ENCODE measurements around the gene PSME2.

The PSME2 gene

GRCh38 chr14:24150993-24151392 lies 4.6 kb upstream of the PSME2 start:
- DNase-seq: no peak

DNA sequence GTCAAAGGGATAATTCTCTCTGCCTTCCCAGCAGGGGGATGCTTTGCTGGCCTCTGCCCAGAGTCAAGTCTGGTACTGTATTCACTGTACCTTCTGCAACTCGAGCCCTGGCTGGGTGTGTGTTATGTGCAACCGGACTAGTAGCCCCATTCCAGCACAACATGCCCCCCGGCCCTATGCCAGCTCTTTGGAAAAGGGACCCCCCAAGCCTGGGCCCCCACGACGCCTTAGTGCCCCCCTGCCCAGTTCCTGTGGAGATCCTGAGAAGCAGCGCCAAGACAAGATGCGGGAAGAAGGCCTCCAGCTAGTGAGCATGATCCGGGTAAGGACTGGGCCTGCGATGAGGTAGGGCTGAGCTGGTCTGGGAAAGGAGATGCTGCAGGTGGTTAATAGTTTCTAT lies 4.2 kb upstream of the PSME2 start:
- DNase-seq: no peak

GRCh38 chr14:24150061-24150460 lies 3.7 kb upstream of the PSME2 start:
- DNase-seq: no peak

DNA sequence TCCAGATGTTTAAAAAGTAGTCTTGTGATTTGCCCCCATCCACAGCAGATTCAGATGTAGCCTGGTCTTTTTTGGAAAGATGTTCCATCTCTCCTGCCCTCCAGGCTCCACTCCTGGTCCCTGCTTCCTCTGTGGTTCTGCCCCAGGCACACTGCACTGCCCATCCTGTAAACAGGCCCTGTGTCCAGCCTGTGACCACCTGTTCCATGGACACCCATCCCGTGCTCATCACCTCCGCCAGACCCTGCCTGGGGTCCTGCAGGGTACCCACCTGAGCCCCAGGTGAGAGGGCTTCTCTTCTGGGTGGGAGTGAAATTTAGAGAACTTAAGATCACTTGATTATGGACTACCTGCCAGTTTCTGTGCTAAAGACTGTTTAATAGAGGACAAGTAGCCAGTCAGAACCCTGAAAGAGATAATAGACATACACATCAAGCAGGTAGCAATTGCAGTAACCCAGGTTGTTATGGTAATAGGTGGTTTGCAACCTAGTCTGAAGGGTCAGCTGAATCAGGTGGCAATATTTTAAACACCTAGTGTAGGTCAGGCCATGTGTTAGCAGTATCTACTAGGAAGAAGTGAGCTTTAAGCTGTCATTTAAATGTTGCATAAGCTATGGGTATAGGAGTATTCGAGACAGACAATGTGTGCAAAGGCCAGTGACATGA lies 3.0 kb upstream of the PSME2 start:
- DNase-seq: no peak

GRCh38 chr14:24147761-24148428 lies 1.5 kb upstream of the PSME2 start:
- DNase-seq: no peak

DNA sequence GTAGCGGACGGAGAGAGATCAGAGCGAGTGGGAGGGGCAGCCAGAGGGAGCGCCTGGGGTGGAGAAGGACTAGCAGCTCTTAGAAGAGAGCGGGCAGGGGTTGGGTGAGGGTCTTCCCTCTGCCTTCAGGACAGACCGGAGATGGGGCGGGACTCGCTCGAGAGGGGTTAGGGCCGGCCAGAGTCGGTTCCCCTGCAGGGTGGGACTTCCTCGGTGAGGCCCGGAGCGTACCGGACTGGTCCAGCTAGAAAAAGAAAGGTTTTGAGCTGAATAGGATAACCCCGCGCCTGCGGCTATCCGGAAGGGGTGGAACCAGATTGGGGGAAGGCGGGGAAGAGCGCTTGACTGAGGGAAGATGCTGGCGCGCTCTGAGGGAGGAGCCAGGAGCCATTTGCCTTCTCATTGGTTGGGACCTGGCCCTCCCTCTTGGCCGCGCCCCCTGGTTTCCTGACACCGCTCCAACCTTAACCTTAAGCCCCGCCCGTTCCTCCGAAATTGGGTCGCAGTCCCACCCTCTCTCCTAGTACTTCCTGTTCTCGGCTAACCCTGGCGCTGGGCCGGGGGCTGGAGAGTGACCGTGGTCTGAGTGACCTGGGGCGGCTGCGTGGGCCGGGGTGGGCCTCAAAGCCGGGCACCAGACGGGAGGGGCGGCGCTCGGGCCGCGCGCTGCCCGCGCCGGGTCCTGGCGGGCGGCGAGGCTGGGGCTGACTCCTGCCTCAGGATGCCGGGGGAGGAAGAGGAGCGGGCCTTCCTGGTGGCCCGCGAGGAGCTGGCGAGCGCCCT lies 759 bp upstream of the PSME2 start, which contains the start of gene RNF31:
Gene RNF31, plus strand, starts transcription at position 521 of the 783 bp plus-strand sequence. Its CDS starts 201 bp downstream, at position 722.
- DNase-seq: peak; percentile 97

- no peak for DNase-seq
Measured at GRCh38 chr14:24145690-24146452, 539 bp downstream of the PSME2 start.

- no peak for DNase-seq
Measured at GRCh38 chr14:24145219-24145618, 1.2 kb downstream of the PSME2 start.

GRCh38 chr14:24144451-24144850 lies 2.0 kb downstream of the PSME2 start:
- DNase-seq: no peak

- no peak for DNase-seq
Measured at GRCh38 chr14:24143511-24143910, 2.9 kb downstream of the PSME2 start.

DNA sequence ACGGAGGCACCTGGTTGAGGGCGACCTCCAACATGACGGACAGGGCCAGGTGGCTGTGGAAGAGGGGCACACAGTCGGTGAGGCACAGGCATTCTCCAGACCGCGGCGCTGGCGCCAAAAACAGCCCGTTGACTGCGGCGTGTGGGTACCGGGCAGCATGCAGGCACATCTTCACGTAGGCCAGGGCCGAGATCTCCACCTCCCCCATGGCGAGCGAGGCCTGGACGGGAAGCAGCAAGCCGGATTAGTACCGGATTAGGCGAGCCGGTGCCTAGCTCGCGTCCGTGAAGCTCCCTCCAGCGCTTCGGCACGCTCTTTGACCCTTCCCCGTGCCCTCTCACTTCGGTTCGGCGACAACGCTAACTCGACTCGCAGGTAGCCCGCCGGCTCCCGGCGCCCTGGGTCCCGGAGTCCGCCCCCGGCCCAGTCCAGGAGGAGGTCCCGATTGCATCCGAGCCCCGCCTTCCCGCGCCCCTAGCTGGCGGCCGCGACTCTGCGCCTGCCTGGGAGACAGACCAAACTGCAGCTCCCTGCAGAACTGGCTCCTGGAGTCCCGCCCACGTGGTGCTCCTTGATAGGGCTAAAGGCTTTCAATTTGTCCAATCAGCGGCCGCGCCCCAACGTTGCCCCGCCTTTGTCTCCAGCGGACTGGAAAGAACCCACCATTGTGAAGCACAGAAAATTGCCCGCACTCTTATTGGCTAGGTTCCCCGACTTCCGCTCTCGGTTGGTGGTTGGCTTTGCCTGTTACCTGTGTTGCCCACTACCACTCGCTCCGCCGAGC lies 5.1 kb downstream of the PSME2 start, which contains the start of gene EMC9:
Gene EMC9, minus strand, starts transcription at position 495 of the 784 bp plus-strand sequence. Its CDS starts 287 bp downstream, at position 208.
- DNase-seq: peak; percentile 99

GRCh38 chr14:24139272-24139934 lies 7.0 kb downstream of the PSME2 start:
- DNase-seq: peak; percentile 23

DNA sequence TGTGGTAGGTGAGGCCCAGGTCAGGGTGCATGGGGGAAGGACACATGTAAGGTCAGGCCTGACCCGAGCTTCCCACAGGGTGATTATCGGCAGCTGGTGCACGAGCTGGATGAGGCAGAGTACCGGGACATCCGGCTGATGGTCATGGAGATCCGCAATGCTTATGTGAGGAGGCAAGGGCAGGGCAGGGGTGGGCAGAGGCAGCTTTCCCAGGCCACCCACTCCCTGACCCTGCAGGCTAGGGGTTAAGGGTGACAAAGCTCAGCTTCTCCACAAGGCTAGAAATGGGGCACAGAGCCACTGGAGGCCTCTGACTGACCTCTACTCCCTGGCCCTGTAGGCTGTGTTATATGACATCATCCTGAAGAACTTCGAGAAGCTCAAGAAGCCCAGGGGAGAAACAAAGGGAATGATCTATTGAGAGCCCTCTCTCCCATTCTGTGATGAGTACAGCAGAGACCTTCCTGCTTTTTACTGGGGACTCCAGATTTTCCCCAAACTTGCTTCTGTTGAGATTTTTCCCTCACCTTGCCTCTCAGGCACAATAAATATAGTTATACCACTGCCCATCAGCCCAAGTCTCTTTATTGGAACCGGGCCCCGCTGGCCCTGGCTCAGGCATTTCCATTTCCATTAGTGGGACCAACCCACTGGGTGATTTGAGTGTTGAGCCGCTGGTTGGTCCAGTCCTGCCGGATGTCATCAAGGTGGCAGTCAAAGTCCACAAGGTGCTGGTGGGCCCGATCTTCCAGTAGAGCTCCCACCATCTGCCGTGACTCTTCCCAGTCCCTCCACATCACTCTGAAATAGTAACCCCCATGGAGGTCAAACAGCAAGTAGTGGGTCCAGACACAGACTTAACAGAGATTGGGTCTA lies 7.8 kb downstream of the PSME2 start:
- DNase-seq: no peak

DNA sequence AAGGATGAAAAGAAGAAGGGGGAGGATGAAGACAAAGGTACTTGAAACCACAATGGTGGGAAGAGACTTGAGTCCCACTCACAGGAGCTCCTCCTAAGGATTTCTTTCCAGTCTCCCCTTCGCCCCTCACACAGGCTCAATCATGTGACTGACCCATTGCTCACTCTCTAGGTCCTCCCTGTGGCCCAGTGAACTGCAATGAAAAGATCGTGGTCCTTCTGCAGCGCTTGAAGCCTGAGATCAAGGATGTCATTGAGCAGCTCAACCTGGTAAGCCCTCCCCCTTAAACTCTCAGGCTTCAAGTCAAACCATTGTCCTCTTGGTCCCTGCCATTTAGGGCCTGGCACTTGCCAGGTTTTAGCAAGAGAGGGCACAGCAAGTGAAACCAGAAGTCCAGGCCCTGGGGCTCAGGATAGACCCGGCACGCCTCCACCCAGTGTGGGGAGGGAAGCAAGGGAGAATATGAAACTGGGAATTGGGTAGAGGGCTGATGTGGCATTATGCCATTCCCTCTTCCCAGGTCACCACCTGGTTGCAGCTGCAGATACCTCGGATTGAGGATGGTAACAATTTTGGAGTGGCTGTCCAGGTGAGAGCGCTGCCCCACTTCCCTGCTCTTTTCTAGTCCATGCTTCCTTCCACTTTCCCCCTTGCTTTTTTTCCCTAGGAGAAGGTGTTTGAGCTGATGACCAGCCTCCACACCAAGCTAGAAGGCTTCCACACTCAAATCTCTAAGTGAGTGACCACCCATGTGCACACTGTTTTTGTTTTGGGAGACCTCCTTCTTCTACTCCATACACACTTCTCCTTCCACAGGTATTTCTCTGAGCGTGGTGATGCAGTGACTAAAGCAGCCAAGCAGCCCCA lies 8.6 kb downstream of the PSME2 start:
- no peak for DNase-seq

- no peak for DNase-seq
Measured at GRCh38 chr14:24136684-24137528, 9.5 kb downstream of the PSME2 start.

DNA sequence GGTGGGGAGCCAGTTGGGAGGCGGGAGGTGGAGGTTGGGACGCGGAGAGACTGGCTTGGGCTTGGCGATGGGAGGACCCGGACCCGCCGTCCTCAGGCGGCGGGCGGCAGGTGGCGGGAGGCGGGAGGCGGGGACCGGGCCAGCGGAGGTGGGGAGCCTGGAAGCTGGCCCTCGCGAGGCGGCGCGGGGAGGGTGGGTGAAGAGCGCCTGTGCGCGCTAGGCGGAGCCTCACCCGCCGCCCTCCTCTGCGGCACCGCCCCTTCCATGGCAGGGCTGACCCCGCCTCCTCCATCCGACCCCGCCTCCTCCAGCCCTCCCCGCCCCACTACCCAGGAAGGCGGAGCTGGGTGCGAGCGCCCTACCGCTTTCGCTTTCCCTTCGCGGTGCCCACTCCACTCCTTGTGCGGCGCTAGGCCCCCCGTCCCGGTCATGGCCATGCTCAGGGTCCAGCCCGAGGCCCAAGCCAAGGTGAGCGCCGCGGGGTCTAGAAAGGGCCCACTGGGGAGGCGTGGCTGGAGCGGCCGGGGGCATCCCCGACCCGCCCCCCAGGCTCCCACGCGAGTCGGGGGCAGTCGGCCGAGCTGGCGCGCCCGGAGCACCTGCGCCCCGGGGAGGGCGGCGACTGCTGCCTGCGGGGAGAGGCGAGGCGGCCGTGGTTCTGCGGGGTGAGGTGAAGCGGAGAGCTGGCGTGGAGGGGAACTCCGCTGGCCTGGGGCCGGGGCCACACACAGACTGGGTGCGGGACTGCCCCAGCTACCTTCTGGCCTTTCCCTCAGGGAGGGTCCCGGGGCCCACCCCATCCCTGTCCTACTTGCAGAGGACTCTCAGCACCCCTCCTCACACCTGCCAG lies 10.4 kb downstream of the PSME2 start, which contains the start of gene PSME1:
Gene PSME1, plus strand, starts transcription at position 361 of the 850 bp plus-strand sequence. Its CDS starts 69 bp downstream, at position 430.
- peak; percentile 95 for DNase-seq

DNA sequence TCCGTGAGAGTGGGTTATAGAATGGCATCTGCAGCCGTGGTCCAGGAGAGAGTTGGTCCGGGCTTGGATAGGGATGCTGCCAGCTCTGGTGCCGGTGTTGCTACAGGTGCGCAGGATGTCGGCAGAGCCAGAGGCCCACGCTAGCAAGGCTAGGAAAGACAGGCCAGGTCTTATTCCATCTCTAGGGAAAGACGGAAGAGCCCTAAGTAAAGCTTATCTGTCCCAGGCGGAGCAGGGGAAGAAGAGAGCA lies 10.9 kb downstream of the PSME2 start:
- no peak for DNase-seq

DNA sequence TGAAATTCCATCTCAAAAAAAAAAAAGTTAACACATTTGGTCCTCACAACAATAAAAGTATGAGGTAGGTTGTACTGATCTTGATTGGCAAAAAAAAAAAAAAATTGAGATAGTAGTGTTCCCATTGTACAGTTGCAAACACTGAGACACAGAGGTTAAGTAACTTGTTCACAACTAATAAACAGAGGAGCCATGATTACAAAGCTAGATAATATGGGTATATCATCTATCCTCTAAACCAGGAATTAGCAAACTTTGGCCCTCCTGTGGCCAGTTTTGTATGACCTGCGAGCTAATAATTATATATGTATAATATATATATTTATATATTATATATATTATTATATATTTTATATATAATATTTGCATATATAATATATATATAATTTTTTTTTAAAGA lies 12.7 kb downstream of the PSME2 start:
- DNase-seq: no peak

All from activated CD4-positive, alpha-beta T cell treated with anti-CD3 and anti-CD28 coated beads, Interleukin-2, amount 50 U/mL, for 1 hour (primary cell).